Gastroesophageal sphincter (tissue), 3 donors: ENCODE results near the gene XRRA1.

Source experiments
- EP300 ChIP-seq: sonication (generic); formaldehyde crosslinking; IDR thresholded peaks from one replicate; pipeline ENCODE4 v1.6.1; 2017; ENCODE audit warnings: antibody characterized with exemption, mild to moderate bottlenecking
- POLR2A ChIP-seq, 2 donors: fragments of 450-650 bp; IDR thresholded peaks; one replicate each; pipeline ENCODE4 v1.6.1; 2017; ENCODE audit warnings: antibody characterized with exemption in 2 of 2, mild to moderate bottlenecking in 2 of 2, moderate library complexity in 1 of 2
- POLR2AphosphoS5 ChIP-seq: sonication (generic); formaldehyde crosslinking; IDR thresholded peaks from one replicate; pipeline ENCODE4 v1.6.1; 2017; ENCODE audit warnings: antibody characterized with exemption
- TF ChIP-seq, protein P1 (sequence below), 4 experiments: fragments of 200-600 bp in 2 of 4; fragments of 450-650 bp in 2 of 4; sonication (generic) in 1 of 4; IDR thresholded peaks; one replicate each; pipeline ENCODE4 v1.5.1; 2017 to 2019; ENCODE audit warnings: antibody characterized with exemption in 4 of 4, mild to moderate bottlenecking in 2 of 4, moderate library complexity in 2 of 4

- TF ChIP-seq, protein P1, sequence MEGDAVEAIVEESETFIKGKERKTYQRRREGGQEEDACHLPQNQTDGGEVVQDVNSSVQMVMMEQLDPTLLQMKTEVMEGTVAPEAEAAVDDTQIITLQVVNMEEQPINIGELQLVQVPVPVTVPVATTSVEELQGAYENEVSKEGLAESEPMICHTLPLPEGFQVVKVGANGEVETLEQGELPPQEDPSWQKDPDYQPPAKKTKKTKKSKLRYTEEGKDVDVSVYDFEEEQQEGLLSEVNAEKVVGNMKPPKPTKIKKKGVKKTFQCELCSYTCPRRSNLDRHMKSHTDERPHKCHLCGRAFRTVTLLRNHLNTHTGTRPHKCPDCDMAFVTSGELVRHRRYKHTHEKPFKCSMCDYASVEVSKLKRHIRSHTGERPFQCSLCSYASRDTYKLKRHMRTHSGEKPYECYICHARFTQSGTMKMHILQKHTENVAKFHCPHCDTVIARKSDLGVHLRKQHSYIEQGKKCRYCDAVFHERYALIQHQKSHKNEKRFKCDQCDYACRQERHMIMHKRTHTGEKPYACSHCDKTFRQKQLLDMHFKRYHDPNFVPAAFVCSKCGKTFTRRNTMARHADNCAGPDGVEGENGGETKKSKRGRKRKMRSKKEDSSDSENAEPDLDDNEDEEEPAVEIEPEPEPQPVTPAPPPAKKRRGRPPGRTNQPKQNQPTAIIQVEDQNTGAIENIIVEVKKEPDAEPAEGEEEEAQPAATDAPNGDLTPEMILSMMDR (IDR thresholded peaks at IDR 0.05) = no peak
- TF ChIP-seq POLR2A (IDR thresholded peaks at IDR 0.05) (no peak), POLR2AphosphoS5 (no peak), EP300 (no peak)
Observed at GRCh38 chr11:74956397-74957015, 7.6 kb upstream of the XRRA1 start.
